NCI-H2107 (cell line): ENCODE data around the gene INHA.

Source experiments
- DNase-seq: peaks from one replicate; lab custom pipeline; 2025; lab: John Stamatoyannopoulos, UW

The INHA gene

DNA sequence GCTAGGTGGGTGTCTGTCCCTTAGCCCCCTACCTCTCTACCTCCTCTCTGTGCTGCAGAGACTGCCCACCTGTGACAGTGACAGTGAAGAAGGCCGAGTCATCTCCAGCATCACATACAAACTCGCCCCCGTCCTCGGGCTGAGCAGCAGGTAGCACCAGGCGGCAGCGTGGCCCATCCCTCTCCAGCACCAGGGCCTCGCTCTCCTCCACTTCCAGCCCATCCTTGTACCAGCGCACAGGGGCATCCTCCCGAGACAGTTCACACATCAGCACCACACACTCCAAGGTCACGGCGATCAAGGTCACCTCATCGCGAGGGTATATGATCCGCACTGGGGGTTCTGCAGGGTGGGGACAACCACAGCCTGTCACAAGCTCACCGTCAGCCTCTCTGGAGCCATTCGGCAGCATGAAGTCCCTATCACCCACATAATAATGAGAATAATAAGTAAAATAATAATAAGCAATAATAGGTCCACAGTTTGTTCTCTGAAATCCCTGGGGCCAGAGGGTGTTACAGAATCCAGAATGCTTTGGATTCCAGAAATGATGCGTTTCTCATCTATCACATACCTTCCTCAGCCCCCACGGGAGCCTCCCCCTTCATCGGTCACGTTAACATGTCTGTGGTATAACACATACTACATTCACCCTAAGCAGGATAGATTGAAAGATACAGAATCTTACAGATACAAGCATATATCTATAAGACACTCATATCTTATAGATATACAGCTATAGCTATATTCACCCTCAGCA is 12.8 kb upstream of the INHA start:
- no peak for DNase-seq

GRCh38 chr2:219560037-219560892 is 11.8 kb upstream of the INHA start:
- DNase-seq = no peak

DNA sequence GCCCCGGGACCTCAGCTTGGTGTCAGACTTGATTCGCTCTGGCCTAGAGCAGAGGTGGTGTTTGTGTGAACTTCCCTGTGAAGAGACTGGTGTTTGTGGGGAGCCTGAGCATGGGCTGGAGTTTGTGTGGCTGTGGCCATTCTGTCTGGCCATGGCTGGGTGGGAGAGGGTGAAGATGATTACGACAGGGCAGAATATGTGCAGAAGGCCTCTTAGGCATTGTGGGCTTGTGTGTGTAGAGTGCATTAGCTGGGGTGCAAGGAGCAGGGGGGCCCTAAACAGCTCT is 11.3 kb upstream of the INHA start:
- DNase-seq = no peak

DNA sequence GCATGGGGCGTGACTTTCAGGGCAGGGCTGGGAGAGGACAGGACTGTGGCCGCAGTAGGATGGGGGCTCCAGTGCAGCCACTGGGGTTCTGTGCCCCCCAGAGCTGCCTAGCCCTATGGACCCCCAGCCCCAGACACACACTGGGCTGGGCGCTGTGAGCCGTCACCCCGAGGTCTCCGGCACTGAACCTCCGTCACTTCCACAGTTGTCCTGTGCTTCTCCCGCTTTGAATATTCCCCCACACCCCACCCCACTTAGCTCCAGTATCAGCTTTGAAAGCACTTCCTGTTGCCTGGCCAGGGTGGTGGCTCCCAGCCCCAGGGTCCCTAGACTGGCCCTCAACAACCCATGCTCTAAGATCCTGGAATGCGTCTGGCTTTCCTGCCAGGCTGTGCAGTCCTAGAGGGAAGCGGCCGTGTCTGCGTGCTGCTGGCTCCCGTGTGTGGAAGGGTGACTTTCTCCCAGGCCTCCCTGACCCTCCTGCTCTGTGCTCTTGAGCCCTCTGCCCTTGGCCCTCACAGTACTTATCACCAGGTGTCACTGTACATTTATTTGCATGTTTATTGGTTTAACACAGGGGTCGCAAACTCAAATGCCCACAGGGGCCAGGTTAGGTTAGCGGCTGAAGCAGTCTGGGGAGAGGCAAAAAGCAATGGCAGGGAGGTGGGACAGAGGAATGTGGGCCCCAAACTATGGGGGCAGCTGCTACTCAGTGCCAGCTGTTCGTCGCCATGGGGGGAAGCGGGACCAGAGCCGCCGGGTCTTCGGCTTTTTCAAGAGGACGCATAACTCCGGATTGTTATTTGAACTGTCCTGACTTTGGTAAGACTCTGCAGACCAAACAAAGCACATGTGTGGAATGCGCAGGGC is 10.7 kb upstream of the INHA start:
- DNase-seq = no peak

DNA sequence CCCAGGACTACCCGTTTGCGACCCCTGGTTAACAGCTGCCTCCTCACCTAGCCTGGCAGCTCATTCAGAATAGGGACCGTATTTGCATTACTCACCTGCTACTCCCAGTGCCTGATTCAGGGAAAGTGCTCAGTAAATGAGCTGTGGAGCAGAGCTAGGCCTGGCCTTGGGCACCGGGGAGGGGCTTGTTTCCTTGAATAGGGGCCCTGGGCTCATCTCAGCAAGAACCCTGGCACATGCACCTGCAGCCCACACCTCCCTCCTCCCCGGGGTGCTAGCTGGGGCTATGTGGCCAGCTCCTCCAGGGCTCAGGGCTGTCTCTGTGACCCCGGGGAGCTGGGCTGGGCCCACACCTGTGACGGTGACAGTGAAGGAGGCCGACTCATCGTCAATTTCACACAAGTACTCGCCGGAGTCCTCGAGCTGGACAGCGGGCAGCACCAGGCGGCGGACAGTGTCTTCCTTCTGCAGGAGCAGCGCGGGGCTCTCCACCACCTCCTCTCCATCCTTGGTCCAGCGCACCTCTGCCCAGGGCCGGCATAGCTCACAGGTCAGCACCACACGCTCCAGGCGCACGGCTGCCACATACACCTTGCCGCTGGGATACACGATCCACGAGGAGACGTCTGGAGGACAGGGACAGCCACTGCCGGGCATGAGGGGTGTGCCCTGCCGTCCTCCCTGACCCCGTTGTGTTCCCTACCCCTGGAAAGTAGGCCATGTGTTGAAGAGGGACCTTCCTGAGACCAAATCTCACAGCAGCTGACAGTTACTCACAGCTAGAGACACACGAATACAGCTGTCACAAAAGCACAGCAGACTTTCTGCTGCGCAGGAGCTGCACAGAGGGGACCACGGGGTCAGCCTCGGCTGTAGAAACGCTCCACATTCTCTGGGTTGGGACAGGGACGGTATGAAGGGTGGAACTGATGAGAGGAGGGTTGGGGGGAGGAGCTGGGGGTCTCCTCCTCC is 9.8 kb upstream of the INHA start:
- no peak for DNase-seq

- no peak for DNase-seq
Observed at GRCh38 chr2:219563271-219563928, 8.7 kb upstream of the INHA start.

DNA sequence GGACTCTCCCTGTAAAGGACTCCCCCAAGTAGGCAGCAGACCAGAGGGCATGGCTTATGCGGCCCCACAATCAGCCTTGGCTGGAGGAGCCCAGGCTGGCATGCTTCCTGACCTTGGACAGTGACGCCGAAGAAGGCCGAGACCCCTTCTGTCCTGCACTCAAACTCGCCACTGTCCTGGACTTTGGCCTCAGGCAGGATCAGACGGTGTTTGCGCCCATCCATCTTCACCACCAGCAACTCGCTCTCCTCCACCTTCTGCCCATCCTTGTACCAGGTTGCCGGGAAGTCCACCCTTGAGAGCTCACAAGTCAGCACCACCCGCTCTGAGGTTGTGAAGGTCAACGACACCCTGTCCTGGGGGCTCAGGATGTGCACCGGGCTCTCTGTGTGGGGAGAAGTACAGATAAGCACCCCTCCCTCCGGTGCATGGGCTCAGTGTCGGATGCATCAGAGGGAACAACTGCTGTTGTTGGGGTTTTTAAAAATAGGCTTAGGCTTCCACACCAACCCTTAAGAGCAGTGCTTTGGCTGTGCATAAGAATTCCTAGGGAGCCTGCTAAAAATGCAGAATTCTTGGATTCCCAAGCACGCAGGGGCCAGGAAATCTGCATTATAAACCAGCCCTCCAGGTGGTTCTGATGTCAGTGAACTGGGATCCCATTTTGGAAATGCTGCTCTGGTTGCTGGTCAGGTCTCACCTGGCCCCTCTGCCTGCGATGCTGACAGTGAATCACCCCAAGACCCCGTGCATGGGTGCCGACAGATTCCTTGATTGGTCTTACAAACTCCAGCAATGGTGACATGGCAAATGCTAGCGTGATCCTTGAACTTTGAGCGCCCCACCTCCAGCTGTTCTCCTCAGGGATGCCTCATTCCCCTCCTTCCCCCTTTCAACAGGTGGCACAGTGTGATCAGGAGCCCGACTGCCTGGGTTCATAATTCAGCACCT is 6.7 kb upstream of the INHA start:
- DNase-seq = no peak

DNA sequence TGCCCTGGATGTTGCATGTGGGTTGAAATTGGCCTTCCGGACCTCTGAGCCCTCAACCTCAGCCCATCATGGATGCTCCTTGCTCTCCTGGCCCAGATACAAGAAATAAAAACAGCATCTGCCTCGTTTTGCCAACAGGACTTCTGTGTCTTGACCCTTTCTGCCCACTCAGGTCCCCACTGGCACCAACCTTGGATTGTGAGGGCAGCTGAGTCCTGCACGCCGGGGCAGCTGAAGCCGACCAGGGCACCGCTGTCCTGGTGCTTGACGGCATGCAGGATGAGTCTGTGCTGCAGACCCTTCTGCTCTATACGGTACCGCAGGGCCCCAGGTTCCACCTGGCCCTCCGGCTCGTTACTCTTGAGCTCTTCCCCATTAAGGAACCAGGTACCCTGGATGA is 5.5 kb upstream of the INHA start:
- DNase-seq = no peak

DNA sequence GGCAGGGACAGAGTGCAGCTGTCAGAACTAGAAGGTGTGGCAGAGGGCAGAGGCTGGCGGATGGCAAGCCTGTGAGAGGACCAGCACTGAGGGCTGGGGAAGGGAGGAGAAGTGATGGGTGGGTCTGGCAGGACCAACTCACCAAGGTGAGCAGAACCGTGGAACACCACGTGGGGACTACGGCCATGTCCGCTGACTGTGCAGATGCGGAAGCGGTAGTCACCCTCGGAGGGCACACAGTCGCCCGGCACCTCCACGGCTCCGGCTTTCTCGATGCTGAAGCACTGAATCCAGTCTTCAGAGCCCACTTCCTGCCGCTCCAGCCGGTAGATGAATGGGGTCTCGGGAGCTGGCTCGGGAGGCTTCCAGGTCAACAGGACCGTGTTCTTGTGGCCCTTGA is 5.0 kb upstream of the INHA start:
- no peak for DNase-seq

- DNase-seq = no peak
Observed at GRCh38 chr2:219567791-219568361, 4.2 kb upstream of the INHA start.

GRCh38 chr2:219569041-219569440 is 3.1 kb upstream of the INHA start:
- no peak for DNase-seq

DNA sequence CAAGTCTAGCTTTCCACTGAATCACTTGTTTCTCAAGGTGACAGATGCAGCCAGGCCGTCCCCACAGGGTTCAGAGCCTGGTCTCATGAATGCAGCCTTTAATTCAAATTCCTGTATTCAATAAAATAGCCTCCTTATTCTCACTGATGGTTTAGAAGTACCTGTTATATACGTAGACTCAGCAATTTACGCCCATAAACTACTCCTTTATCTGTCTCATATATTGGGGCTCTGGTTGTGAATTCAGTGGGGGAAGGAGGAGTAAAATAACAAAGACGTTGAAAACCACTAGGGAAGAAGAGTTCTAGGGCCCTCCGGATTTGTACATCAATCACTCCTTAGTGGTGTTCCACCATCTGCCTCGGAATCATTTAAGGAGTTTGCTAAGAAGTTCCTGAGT is 2.5 kb upstream of the INHA start:
- DNase-seq = no peak

DNA sequence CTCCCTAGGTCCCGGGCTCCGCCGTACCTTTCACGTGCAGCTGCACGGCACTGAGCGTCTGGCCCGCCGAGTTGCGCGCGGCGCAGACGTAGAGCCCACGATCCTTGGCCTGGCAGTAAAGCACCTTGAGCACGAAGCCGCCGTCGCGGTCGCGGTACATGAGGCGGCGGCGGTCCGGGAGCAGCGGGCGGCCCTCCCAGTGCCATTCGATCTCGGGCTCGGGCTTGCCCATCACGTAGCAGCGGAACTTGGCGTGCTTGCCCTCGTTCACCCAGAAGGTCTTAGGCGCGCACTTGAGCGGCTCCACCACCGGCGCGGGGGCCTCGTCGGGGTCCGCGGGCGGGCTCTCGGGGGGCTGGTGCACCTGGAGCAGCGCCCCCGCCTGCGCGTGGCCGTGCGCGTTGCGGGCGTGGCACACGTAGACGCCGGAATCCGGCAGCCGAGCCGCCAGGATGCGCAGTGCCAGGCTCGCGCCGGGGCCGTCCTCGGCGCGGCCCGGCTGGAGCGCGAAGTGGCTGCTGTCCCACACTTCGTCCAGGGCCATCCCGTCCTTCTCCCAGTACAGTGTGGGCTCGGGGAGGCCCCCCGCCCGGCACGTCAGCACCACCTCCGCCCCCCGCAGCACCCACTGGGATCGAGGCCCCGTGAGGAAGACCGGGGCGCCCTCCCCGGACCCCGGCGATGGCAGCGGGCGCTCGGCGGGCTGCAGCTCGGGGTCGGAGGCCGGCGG is 1.8 kb upstream of the INHA start:
- DNase-seq = no peak

- DNase-seq = no peak
Observed at GRCh38 chr2:219570924-219571310, 1.2 kb upstream of the INHA start.

DNA sequence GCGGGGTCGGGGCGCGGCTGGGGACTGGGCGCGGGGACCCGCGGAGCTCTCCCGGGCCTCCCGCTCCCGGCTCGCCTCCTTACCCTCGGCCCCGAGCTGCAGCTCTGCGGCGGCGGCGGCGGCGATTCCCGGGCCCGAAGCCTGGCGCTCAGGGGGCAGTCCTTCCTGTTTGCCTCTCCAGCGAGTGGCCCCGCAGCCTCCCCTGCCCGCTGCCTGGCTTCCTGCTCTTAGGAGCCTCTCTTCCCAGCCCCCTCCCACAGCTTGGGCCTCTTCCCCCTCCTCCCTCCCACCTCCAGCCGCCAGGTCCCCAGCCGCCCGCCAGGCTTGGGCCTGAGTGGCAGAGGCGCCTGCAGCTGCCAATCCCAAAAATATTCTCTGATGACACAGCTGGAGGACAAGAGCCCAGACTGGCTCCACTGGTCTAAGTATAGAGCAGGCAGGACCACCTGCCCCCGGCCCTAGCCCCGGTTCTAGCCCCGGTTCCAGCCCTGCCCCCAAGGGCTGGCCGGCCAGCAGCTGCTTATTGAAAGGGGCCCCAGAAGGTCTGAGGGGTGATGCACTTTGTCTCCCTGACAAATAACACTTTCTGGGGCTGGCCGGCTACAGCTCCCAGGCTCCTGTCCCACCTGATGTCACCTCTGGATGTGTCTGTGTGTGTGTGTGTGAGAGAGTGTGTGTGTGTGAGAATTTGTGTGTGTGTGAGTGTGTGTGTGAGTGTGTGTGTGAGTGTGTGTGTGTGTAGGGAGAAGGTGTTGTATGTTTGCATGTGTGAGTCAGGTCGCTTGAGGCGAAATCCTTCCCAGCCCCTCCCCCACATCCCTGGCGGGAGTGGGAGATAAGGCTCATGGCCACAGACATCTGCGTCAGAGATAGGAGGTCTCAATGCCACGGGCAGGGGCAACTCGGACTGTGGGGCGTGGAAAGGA is 536 bp upstream of the INHA start, which contains the start of gene OBSL1:
TSS of gene OBSL1 (minus strand) at position 229 of the 926 bp plus-strand sequence. CDS start 307 bp downstream, outside the sequence.
- peak; percentile 30 for DNase-seq

GRCh38 chr2:219573166-219573565 is 1.1 kb downstream of the INHA start:
- DNase-seq = no peak

DNA sequence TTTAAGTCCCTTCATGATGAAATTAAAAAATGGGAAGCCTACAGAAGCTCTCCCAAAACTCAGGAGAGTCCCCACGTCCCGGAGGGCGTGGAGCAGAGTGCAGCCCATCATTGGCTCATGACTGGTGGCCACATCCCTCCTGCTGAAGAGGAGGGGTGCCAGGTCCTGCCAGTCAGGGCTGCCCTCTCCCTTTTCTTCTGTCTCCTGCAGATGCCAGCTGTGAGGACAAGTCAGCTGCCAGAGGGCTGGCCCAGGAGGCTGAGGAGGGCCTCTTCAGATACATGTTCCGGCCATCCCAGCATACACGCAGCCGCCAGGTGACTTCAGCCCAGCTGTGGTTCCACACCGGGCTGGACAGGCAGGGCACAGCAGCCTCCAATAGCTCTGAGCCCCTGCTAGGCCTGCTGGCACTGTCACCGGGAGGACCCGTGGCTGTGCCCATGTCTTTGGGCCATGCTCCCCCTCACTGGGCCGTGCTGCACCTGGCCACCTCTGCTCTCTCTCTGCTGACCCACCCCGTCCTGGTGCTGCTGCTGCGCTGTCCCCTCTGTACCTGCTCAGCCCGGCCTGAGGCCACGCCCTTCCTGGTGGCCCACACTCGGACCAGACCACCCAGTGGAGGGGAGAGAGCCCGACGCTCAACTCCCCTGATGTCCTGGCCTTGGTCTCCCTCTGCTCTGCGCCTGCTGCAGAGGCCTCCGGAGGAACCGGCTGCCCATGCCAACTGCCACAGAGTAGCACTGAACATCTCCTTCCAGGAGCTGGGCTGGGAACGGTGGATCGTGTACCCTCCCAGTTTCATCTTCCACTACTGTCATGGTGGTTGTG is 2.6 kb downstream of the INHA start:
- no peak for DNase-seq
